SU-DHL-6 (cell line): ENCODE measurements around the gene UNC5C.

Experiments
- H2AFZ ChIP-seq: fragments of 200-600 bp; sonication (generic); 2 replicates; pipeline ENCODE4 v1.6.1; 2014; ENCODE audit warnings: low read depth, mild to moderate bottlenecking, moderate library complexity, mixed read lengths, antibody characterized with exemption, low read length; ENCODE audit not compliant: severe bottlenecking
- H3F3A ChIP-seq: fragments of 200-600 bp; shearing (Covaris generic); 2 replicates; pipeline ENCODE4 v1.6.0; 2016; ENCODE audit warnings: antibody characterized with exemption, mild to moderate bottlenecking; ENCODE audit not compliant: insufficient read depth
- H3K27ac ChIP-seq: fragments of 200-600 bp; sonication (generic); 2 replicates; pipeline ENCODE4 v1.5.1; 2016; ENCODE audit warnings: low read depth, mild to moderate bottlenecking, low read length, moderate library complexity, mixed read lengths
- H3K27me3 ChIP-seq: fragments of 200-600 bp; sonication (generic), shearing (Covaris generic); 2 replicates; pipeline ENCODE4 v1.6.0; 2014; ENCODE audit warnings: mild to moderate bottlenecking, low read length
- H3K36me3 ChIP-seq: fragments of 200-600 bp; sonication (generic); 2 replicates; pipeline ENCODE4 v1.6.1; 2014; ENCODE audit warnings: mild to moderate bottlenecking, low read length, mixed read lengths
- H3K4me2 ChIP-seq: fragments of 300-600, 200-600 bp; shearing (Covaris generic), sonication (generic); 2 replicates; pipeline ENCODE4 v1.6.0; 2014; ENCODE audit warnings: low read length, low read depth, mild to moderate bottlenecking; ENCODE audit not compliant: poor library complexity, severe bottlenecking
- H3K4me3 ChIP-seq: fragments of 200-600 bp; sonication (generic); 2 replicates; pipeline ENCODE4 v1.5.1; 2014; ENCODE audit warnings: antibody characterized with exemption, low read length, mild to moderate bottlenecking, mixed read lengths; ENCODE audit not compliant: insufficient read depth, poor library complexity, severe bottlenecking
- H3K79me2 ChIP-seq: fragments of 200-600 bp; sonication (generic); 2 replicates; pipeline ENCODE4 v1.6.1; 2014; ENCODE audit warnings: mild to moderate bottlenecking, low read length, moderate library complexity; ENCODE audit not compliant: insufficient read depth
- H3K9ac ChIP-seq: fragments of 200-600 bp; sonication (generic); 2 replicates; pipeline ENCODE4 v1.7.0; 2014; ENCODE audit warnings: mild to moderate bottlenecking, low read length
- H3K9me2 ChIP-seq: fragments of 200-600 bp; sonication (generic); replicated peaks from 2 replicates; pipeline ENCODE4 v1.6.1; 2014; ENCODE audit warnings: low read length; ENCODE audit not compliant: insufficient read depth
- H3K9me3 ChIP-seq: fragments of 200-600 bp; sonication (generic); 2 replicates; pipeline ENCODE4 v1.6.1; 2014; ENCODE audit warnings: low read length, mixed read lengths; ENCODE audit not compliant: insufficient read depth
- H4K20me1 ChIP-seq: fragments of 200-600 bp; sonication (generic); 2 replicates; pipeline ENCODE4 v1.6.1; 2014; ENCODE audit warnings: low read depth, mild to moderate bottlenecking, antibody characterized with exemption, low read length, moderate library complexity, mixed read lengths
- CTCF ChIP-seq: fragments of 200-600 bp; sonication (generic); IDR thresholded peaks from one replicate; pipeline ENCODE4 v1.5.1; 2017; ENCODE audit warnings: antibody characterized with exemption, mild to moderate bottlenecking, low read length, moderate library complexity; ENCODE audit not compliant: insufficient read depth, poor library complexity, severe bottlenecking
- EZH2phosphoT487 ChIP-seq: fragments of 200-600 bp; sonication (generic), shearing (Covaris generic); conservative IDR thresholded peaks from 2 replicates; pipeline ENCODE4 v1.6.1; 2018; ENCODE audit warnings: mild to moderate bottlenecking, antibody characterized with exemption, low read length, moderate library complexity, mixed read lengths

Gene UNC5C

GRCh38 chr4:95209927-95210326 lies 338.8 kb downstream of the UNC5C start:
- Histone ChIP-seq H2AFZ (no peak overlapping the region), H3K4me2 (no peak overlapping the region), H3K4me3 (no peak overlapping the region), H4K20me1 (no peaks in the 10 kb centered on the region), H3K36me3 (no peaks in the 10 kb centered on the region), H3K9me3 (no peaks in the 10 kb centered on the region), H3K27me3 (no peaks in the 10 kb centered on the region), H3K9ac (no peak overlapping the region), H3K27ac (no peak overlapping the region), H3K9me2 (no peaks in the 10 kb centered on the region), H3F3A (no peaks in the 10 kb centered on the region), H3K79me2 (no peaks in the 10 kb centered on the region)
- no peak for TF ChIP-seq CTCF
- TF ChIP-seq EZH2phosphoT487: no peak

- no peaks in the 10 kb centered on the region for H3K27me3 ChIP-seq
- no peak overlapping the region for H3K4me3 ChIP-seq
- no peaks in the 10 kb centered on the region for H4K20me1 ChIP-seq
- H3F3A ChIP-seq: no peaks in the 10 kb centered on the region
- no peaks in the 10 kb centered on the region for H3K79me2 ChIP-seq
- no peak overlapping the region for H3K4me2 ChIP-seq
- no peak overlapping the region for H2AFZ ChIP-seq
- H3K36me3 ChIP-seq: no peaks in the 10 kb centered on the region
- TF ChIP-seq EZH2phosphoT487: no peak
- TF ChIP-seq CTCF: no peak
- H3K9ac ChIP-seq: no peak overlapping the region
- H3K9me3 ChIP-seq: no peaks in the 10 kb centered on the region
- no peaks in the 10 kb centered on the region for H3K9me2 ChIP-seq
- H3K27ac ChIP-seq: no peak overlapping the region
These were observed 343.9 kb downstream of the UNC5C start for GRCh38 chr4:95204873-95205272.

DNA sequence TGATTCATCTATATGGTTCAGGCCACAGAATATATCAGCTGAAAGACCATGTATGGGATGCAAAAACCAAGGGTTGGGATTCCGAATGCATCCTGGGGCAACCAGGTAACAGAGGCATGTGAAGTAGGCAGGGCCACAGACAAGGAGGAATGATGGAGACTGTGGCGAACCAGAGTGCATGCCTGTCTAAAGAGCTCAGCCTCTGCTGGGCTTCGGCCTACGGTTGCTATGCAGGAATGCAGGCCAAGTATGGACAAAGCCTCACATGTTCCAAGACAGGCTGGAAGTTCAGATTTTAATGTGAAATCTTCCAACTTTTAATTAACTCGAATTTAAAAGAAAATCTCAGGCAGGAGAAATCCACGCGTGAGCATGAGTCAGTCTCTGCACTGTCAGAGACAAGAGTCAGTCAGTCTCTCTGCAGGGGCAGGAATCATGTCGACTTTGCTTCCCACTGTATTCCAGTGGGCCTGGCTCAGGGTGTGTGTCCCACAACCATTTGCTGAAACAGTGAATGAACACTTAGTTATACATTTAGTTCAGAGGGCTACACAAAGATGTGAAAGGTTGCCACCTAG lies 344.4 kb downstream of the UNC5C start:
- Histone ChIP-seq H3K79me2 (no peaks in the 10 kb centered on the region), H2AFZ (no peak overlapping the region), H3K36me3 (no peaks in the 10 kb centered on the region), H4K20me1 (no peaks in the 10 kb centered on the region), H3K9me2 (no peaks in the 10 kb centered on the region), H3K4me3 (no peak overlapping the region), H3K27ac (no peak overlapping the region), H3F3A (no peaks in the 10 kb centered on the region), H3K4me2 (no peak overlapping the region), H3K9ac (no peak overlapping the region), H3K9me3 (no peaks in the 10 kb centered on the region), H3K27me3 (no peaks in the 10 kb centered on the region)
- TF ChIP-seq CTCF (no peak), EZH2phosphoT487 (no peak)
